ENCODE results near the gene PIBF1.

Gene PIBF1

DNA sequence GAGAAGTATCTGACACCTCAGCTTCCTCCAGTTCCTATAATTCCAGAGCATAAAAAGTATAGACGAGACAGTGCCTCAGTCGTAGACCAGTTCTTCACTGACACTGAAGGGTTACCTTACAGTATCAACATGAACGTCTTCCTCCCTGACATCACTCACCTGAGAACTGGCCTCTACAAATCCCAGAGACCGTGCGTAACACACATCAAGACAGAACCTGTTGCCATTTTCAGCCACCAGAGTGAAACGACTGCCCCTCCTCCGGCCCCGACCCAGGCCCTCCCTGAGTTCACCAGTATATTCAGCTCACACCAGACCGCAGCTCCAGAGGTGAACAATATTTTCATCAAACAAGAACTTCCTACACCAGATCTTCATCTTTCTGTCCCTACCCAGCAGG lies 279.9 kb downstream of the PIBF1 start:
- no peak for DNase-seq

DNA sequence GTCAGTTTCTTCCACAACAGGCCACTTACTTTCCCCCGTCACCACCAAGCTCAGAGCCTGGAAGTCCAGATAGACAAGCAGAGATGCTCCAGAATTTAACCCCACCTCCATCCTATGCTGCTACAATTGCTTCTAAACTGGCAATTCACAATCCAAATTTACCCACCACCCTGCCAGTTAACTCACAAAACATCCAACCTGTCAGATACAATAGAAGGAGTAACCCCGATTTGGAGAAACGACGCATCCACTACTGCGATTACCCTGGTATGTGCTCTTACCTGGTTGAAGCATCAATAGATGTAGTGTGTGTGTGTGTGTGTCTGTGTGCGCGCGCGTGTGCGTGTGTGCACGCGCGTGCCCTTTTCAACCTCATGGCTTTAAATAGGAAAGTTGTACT lies 280.5 kb downstream of the PIBF1 start:
- no peak for DNase-seq

DNA sequence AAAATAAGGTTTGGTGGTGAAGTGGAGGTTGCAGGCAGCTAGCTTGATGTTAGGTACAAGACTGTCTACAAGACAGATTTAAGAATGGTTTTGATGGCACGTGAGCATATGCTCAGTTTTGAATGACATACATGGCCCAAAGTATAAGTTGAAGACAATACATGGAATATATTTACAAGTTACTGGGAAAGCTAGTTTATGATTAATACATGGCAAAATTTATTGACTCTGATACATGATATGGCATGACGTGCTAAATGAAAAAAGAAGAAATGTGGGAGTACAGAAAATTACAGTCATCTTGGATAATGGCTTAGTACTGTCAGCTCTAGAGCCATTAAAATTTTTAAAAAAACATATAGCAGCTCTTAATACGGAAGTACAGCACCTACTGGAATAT lies 281.2 kb downstream of the PIBF1 start:
- DNase-seq, result no peak

DNA sequence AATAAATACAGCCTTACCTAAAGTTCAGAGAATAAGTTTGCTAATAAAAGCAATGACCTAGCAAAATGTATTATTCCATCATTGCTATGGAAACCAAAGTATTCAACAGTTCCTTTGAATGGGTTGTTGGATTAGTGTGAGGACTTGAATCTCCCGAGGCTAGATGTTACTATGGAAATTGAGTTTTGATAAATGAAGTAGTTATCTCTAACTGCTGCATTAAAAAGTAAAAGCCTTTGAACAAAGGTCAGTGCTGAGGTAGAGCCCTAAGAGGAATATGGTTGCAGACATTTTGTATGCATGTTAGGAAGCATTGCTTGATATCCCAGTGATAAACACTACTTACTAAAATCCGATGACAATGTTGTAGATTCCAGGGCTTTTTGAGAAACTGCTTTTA lies 283.1 kb downstream of the PIBF1 start:
- no peak for DNase-seq

DNA sequence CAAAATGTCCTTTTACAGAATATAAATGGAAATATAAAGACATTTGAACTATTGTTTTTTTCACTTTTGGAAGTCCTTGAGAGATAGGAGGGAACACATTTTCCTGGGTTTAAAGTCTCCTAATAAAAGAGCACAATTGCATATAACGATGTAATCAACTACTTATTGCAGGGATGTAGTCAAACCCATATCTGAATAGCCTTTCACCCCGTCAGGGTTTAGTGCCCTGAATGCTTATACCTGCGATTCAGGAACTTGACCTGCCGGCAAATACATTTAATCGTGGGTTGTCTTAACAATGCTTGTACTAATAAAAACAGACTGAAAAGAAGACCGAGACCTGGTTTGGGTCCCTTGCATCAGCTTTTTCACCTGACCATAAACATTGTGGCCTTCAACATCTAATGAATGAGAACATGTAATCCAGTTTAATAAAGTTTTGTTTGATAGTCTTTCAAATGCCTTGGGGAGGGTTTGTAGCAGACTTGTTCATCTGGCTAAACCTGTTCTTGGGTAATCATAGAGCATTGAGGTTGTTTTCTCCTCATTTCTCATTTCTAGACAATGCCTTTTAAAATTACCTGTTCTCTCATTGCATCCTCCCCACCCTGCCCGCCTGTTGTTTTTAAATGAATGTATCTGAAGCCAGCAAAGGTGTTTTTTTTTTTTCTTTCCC lies 283.9 kb downstream of the PIBF1 start:
- no peak for DNase-seq

Data from CD4-positive, alpha-beta T cell treated with Interleukin-12 subunit alpha and Interleukin-12 subunit beta, for 1 hour (primary cell).